DOHH2 (cell line): Measurements from ENCODE around the gene CTNNA2.

ENCODE experiments used
- H3F3A ChIP-seq: fragments of 200-600 bp; sonication (generic), shearing (Covaris generic); 2 replicates; pipeline ENCODE4 v1.6.0; 2016; ENCODE audit warnings: antibody characterized with exemption, mild to moderate bottlenecking; ENCODE audit not compliant: control insufficient read depth, insufficient read depth
- H3K27ac ChIP-seq: fragments of 200-600 bp; sonication (generic); 2 replicates; pipeline ENCODE4 v1.5.1; 2014; ENCODE audit warnings: low read depth, mild to moderate bottlenecking, low read length, moderate library complexity
- H3K27me3 ChIP-seq: fragments of 200-600 bp; sonication (generic); 2 replicates; pipeline ENCODE4 v1.6.1; 2014; ENCODE audit warnings: mild to moderate bottlenecking, low read length, mixed read lengths; ENCODE audit not compliant: control insufficient read depth
- H3K36me3 ChIP-seq: fragments of 200-600 bp; sonication (generic); 2 replicates; pipeline ENCODE4 v1.6.1; 2014; ENCODE audit warnings: mild to moderate bottlenecking, low read length, moderate library complexity, mixed read lengths; ENCODE audit not compliant: control insufficient read depth
- H3K4me1 ChIP-seq: fragments of 200-600 bp; sonication (generic); 2 replicates; pipeline ENCODE4 v1.6.1; 2014; ENCODE audit warnings: mild to moderate bottlenecking, low read length, mixed read lengths; ENCODE audit not compliant: control insufficient read depth
- H3K4me2 ChIP-seq: fragments of 200-600 bp; sonication (generic); 2 replicates; pipeline ENCODE4 v1.6.0; 2014; ENCODE audit warnings: mild to moderate bottlenecking, low read length, moderate library complexity
- H3K4me3 ChIP-seq: fragments of 200-600 bp; sonication (generic); 2 replicates; pipeline ENCODE4 v1.5.1; 2014; ENCODE audit warnings: mild to moderate bottlenecking, low read length, mixed read lengths
- H3K79me2 ChIP-seq: fragments of 200-600 bp; sonication (generic); 2 replicates; pipeline ENCODE4 v1.6.1; 2014; ENCODE audit warnings: mild to moderate bottlenecking, low read length, mixed read lengths; ENCODE audit not compliant: control insufficient read depth
- H3K9me2 ChIP-seq: fragments of 200-600 bp; sonication (generic); replicated peaks from 2 replicates; pipeline ENCODE4 v1.6.1; 2014; ENCODE audit warnings: mild to moderate bottlenecking, low read length, mixed read lengths; ENCODE audit not compliant: control insufficient read depth
- H3K9me3 ChIP-seq: fragments of 200-600 bp; sonication (generic); 2 replicates; pipeline ENCODE4 v1.6.1; 2014; ENCODE audit warnings: antibody characterized with exemption, low read length, mixed read lengths; ENCODE audit not compliant: control insufficient read depth, insufficient read depth
- H4K20me1 ChIP-seq: fragments of 200-600 bp; sonication (generic); 2 replicates; pipeline ENCODE4 v1.6.0; 2014; ENCODE audit warnings: low read depth, mild to moderate bottlenecking, antibody characterized with exemption, low read length, moderate library complexity; ENCODE audit not compliant: control insufficient read depth, insufficient read depth
- EZH2phosphoT487 ChIP-seq: fragments of 200-600 bp; sonication (generic); IDR thresholded peaks from 2 replicates; pipeline ENCODE4 v1.6.1; 2017; ENCODE audit warnings: borderline replicate concordance, mild to moderate bottlenecking, antibody characterized with exemption, low read length, moderate library complexity, mixed read lengths
- TF ChIP-seq, protein P1 (sequence below): fragments of 200-600 bp; sonication (generic); IDR thresholded peaks from one replicate; pipeline ENCODE4 v1.5.1; 2014; ENCODE audit warnings: antibody characterized with exemption, mild to moderate bottlenecking, low read depth, low read length; ENCODE audit not compliant: poor library complexity, severe bottlenecking

The CTNNA2 gene

GRCh38 chr2:80122675-80123074 is 609.8 kb downstream of the CTNNA2 start:
- Histone ChIP-seq H3K4me3 (no peak overlapping the region), H3F3A (no peaks in the 10 kb centered on the region), H3K4me2 (no peak overlapping the region), H3K9me2 (no peaks in the 10 kb centered on the region), H3K79me2 (no peaks in the 10 kb centered on the region), H3K27me3 (no peaks in the 10 kb centered on the region), H3K9me3 (no peaks in the 10 kb centered on the region), H4K20me1 (no peaks in the 10 kb centered on the region), H3K36me3 (no peaks in the 10 kb centered on the region), H3K4me1 (no peaks in the 10 kb centered on the region), H3K27ac (no peak overlapping the region)
- TF ChIP-seq EZH2phosphoT487, result no peak
- TF ChIP-seq, protein P1, sequence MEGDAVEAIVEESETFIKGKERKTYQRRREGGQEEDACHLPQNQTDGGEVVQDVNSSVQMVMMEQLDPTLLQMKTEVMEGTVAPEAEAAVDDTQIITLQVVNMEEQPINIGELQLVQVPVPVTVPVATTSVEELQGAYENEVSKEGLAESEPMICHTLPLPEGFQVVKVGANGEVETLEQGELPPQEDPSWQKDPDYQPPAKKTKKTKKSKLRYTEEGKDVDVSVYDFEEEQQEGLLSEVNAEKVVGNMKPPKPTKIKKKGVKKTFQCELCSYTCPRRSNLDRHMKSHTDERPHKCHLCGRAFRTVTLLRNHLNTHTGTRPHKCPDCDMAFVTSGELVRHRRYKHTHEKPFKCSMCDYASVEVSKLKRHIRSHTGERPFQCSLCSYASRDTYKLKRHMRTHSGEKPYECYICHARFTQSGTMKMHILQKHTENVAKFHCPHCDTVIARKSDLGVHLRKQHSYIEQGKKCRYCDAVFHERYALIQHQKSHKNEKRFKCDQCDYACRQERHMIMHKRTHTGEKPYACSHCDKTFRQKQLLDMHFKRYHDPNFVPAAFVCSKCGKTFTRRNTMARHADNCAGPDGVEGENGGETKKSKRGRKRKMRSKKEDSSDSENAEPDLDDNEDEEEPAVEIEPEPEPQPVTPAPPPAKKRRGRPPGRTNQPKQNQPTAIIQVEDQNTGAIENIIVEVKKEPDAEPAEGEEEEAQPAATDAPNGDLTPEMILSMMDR, result no peak

GRCh38 chr2:80126596-80127189 is 613.8 kb downstream of the CTNNA2 start:
- Histone ChIP-seq H3K4me1 (no peaks in the 10 kb centered on the region), H3K27ac (no peak overlapping the region), H3K4me2 (no peak overlapping the region), H4K20me1 (no peaks in the 10 kb centered on the region), H3K79me2 (no peaks in the 10 kb centered on the region), H3K27me3 (no peaks in the 10 kb centered on the region), H3K36me3 (no peaks in the 10 kb centered on the region), H3K4me3 (no peak overlapping the region), H3F3A (no peaks in the 10 kb centered on the region), H3K9me3 (no peaks in the 10 kb centered on the region; the same call in 1 of the 2 replicates), H3K9me2 (no peaks in the 10 kb centered on the region)
- TF ChIP-seq, protein P1, result no peak
- TF ChIP-seq EZH2phosphoT487, result no peak

- Histone ChIP-seq H4K20me1 (no peaks in the 10 kb centered on the region), H3K4me1 (no peaks in the 10 kb centered on the region)
These were observed 615.2 kb downstream of the CTNNA2 start for GRCh38 chr2:80128080-80128479.

More at GRCh38 chr2:80128080-80128479, 615.2 kb downstream of the CTNNA2 start:
- Histone ChIP-seq H3K27me3 (no peaks in the 10 kb centered on the region), H3F3A (no peaks in the 10 kb centered on the region), H3K79me2 (no peaks in the 10 kb centered on the region), H3K4me3 (no peak overlapping the region), H3K27ac (no peak overlapping the region), H3K9me3 (no peaks in the 10 kb centered on the region; the same call in 1 of the 2 replicates), H3K9me2 (no peaks in the 10 kb centered on the region), H3K4me2 (no peak overlapping the region), H3K36me3 (no peaks in the 10 kb centered on the region)
- no peak for TF ChIP-seq EZH2phosphoT487
- TF ChIP-seq, protein P1, result no peak
